IPS DF 6.9 (cell line): Measurements from ENCODE around the gene H19.

ENCODE experiments used
- DNase-seq: peaks from one replicate; pipeline ENCODE4 v3.0.0-alpha.2; 2013; ENCODE audit warnings: low read depth, low spot score
- H3K27ac ChIP-seq: one replicate; pipeline ENCODE4 v1.5.1; 2013; ENCODE audit warnings: low read length, control low read depth
- H3K27me3 ChIP-seq: 2 replicates; pipeline ENCODE4 v1.6.1; 2013; ENCODE audit warnings: mild to moderate bottlenecking, low read length; ENCODE audit not compliant: control insufficient read depth, insufficient read depth
- H3K36me3 ChIP-seq: 2 replicates; pipeline ENCODE4 v1.6.1; 2013; ENCODE audit warnings: low read length; ENCODE audit not compliant: control insufficient read depth, insufficient read depth
- H3K4me1 ChIP-seq: 2 replicates; pipeline ENCODE4 v1.6.1; 2013; ENCODE audit warnings: low read length; ENCODE audit not compliant: control insufficient read depth, insufficient read depth
- H3K4me3 ChIP-seq: 2 replicates; pipeline ENCODE4 v1.5.1; 2013; ENCODE audit warnings: mild to moderate bottlenecking, low read length
- H3K9me3 ChIP-seq: 2 replicates; pipeline ENCODE4 v1.6.1; 2013; ENCODE audit warnings: low read length, inconsistent platforms; ENCODE audit not compliant: control insufficient read depth, insufficient read depth
- WGBS: extraction: QIAGEN DNeasy Blood & Tissue Kit; methylation state at CpG from one replicate; pipeline ENCODE4 v1.1.7; 2013; ENCODE audit warnings: mixed read lengths, missing lambda C conversion rate; ENCODE audit not compliant: insufficient read length, insufficient coverage; 5-methylcytosine and 5-hydroxymethylcytosine counted together

The H19 gene

DNA sequence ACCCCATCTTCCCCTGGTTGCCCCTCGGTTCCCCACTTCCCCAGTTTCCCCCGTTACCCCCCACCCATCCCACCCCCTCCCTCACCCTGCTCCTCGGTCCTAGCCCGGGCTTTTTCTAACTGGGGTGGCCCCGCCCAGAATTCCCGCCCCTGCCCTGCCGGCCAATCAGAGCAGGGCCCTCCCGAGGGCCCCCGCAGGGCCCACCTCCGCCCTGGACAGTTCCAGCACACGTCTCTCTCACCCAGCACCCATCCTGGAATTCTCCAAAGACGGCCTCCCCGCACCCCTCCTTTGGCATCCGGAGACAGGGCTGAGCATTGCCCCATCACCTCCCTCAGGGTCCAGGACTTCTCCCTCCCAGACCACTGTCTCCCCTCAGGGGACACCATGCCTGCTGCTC is at the start of gene H19:
Gene H19 (minus strand): TSS at position 88 of the 400 bp plus-strand sequence.
- Histone ChIP-seq H3K4me1 (no peaks in the 10 kb centered on the region), H3K36me3 (no peaks in the 10 kb centered on the region), H3K4me3 (no peak within 1 kb of the TSS), H3K27ac (no peak within 1 kb of the TSS), H3K9me3 (no peaks in the 10 kb centered on the region), H3K27me3 (no peaks in the 10 kb centered on the region)
- DNase-seq: no peak
- no CpG with 5 or more reads among the region's 14 CpGs for WGBS

- Histone ChIP-seq H3K4me3 (no peak overlapping the region), H3K4me1 (no peaks in the 10 kb centered on the region), H3K9me3 (no peaks in the 10 kb centered on the region), H3K27ac (no peak overlapping the region), H3K27me3 (no peaks in the 10 kb centered on the region), H3K36me3 (no peaks in the 10 kb centered on the region)
- DNase-seq: no peak
- WGBS: 100% methylated on average over 1 of the region's 2 CpGs
Measured at GRCh38 chr11:2041963-2042362, 44.3 kb upstream of the H19 start.

DNA sequence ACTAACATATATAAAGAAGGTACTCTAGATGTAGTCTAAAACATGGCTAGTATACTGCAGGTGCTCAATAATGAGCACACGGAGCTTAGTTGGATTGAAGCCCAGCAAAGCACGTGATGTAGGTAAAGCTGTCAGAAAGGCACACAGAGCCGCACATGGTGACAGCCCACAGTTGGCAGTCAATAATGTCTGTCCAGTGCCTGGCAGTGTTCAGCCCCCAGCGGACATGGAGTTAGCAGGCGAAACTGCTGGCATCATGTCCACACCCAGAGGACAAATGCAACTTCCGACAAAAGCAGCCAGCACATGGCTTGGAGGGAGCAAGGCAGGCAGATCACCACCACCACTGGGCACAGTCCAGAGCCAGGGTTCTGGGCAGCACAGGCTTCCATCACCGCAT is 43.5 kb upstream of the H19 start:
- no peaks in the 10 kb centered on the region for H3K9me3 ChIP-seq
- H3K27ac ChIP-seq: no peak overlapping the region
- no peaks in the 10 kb centered on the region for H3K4me1 ChIP-seq
- no peak for DNase-seq
- no peaks in the 10 kb centered on the region for H3K27me3 ChIP-seq
- no peak overlapping the region for H3K4me3 ChIP-seq
- WGBS: no CpG with 5 or more reads among the region's 7 CpGs
- no peaks in the 10 kb centered on the region for H3K36me3 ChIP-seq

DNA sequence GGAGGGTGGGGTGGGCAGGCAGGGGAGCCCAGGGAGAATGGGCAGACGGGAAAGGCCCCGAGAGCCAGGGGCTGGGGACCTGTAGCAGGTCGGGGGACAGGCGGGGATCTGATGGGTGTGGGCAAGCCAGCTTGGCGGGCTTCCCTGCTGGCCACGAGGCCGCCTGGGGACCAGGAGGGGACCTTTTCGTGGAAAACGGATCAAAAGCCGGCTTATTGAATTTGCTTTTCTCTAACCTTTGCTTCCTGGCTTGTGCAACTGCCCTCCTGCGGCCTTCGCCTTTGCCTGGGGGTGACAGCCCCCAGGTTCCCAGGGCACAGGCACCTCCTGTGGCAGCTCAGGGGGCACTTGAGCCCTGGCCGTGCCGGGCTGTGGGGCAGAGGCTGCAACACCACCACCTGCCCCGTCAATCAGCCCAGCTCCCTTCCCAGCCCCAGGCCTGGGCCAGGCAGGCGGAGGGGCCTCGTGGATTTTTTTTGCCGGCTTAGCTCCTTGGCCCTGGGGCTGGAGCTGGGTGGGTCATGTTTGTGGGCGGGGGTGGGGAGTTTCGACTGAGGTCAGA is 41.6 kb upstream of the H19 start:
- no peak for DNase-seq
- Histone ChIP-seq H3K9me3 (no peaks in the 10 kb centered on the region), H3K4me3 (no peak overlapping the region), H3K4me1 (no peaks in the 10 kb centered on the region), H3K36me3 (no peaks in the 10 kb centered on the region), H3K27me3 (no peaks in the 10 kb centered on the region), H3K27ac (no peak overlapping the region)
- WGBS: no CpG with 5 or more reads among the region's 20 CpGs

GRCh38 chr11:2036863-2037486 is 39.3 kb upstream of the H19 start:
- no peak overlapping the region for H3K4me3 ChIP-seq
- WGBS: no CpG with 5 or more reads among the region's 18 CpGs
- H3K9me3 ChIP-seq: no peaks in the 10 kb centered on the region
- no peaks in the 10 kb centered on the region for H3K36me3 ChIP-seq
- no peak overlapping the region for H3K27ac ChIP-seq
- no peak for DNase-seq
- no peaks in the 10 kb centered on the region for H3K4me1 ChIP-seq
- no peaks in the 10 kb centered on the region for H3K27me3 ChIP-seq

- DNase-seq: no peak
- H3K27me3 ChIP-seq: no peaks in the 10 kb centered on the region
- H3K27ac ChIP-seq: no peak overlapping the region
- no peaks in the 10 kb centered on the region for H3K36me3 ChIP-seq
- no peaks in the 10 kb centered on the region for H3K4me1 ChIP-seq
- no peaks in the 10 kb centered on the region for H3K9me3 ChIP-seq
- H3K4me3 ChIP-seq: no peak overlapping the region
- WGBS: no CpG with 5 or more reads among the region's 14 CpGs
Measured at GRCh38 chr11:2035382-2035781, 37.7 kb upstream of the H19 start.

GRCh38 chr11:2031058-2031457 is 33.4 kb upstream of the H19 start:
- Histone ChIP-seq H3K27ac (no peak overlapping the region), H3K4me1 (no peaks in the 10 kb centered on the region), H3K27me3 (no peaks in the 10 kb centered on the region), H3K9me3 (no peaks in the 10 kb centered on the region), H3K36me3 (no peaks in the 10 kb centered on the region), H3K4me3 (no peak overlapping the region)
- DNase-seq: no peak
- no CpG with 5 or more reads among the region's 10 CpGs for WGBS

GRCh38 chr11:2027708-2028107 is 30.1 kb upstream of the H19 start:
- no peaks in the 10 kb centered on the region for H3K27me3 ChIP-seq
- no peaks in the 10 kb centered on the region for H3K4me1 ChIP-seq
- no peak overlapping the region for H3K27ac ChIP-seq
- no peaks in the 10 kb centered on the region for H3K36me3 ChIP-seq
- WGBS: no CpG with 5 or more reads among the region's 15 CpGs
- H3K4me3 ChIP-seq: no peak overlapping the region
- no peaks in the 10 kb centered on the region for H3K9me3 ChIP-seq
- no peak for DNase-seq

- H3K4me1 ChIP-seq: no peaks in the 10 kb centered on the region
- H3K27me3 ChIP-seq: no peaks in the 10 kb centered on the region
- H3K27ac ChIP-seq: no peak overlapping the region
- H3K4me3 ChIP-seq: no peak overlapping the region
- DNase-seq: no peak
- WGBS: no CpG with 5 or more reads among the region's 14 CpGs
- H3K36me3 ChIP-seq: no peaks in the 10 kb centered on the region
- H3K9me3 ChIP-seq: no peaks in the 10 kb centered on the region
Measured at GRCh38 chr11:2015025-2015424, 17.4 kb upstream of the H19 start.

DNA sequence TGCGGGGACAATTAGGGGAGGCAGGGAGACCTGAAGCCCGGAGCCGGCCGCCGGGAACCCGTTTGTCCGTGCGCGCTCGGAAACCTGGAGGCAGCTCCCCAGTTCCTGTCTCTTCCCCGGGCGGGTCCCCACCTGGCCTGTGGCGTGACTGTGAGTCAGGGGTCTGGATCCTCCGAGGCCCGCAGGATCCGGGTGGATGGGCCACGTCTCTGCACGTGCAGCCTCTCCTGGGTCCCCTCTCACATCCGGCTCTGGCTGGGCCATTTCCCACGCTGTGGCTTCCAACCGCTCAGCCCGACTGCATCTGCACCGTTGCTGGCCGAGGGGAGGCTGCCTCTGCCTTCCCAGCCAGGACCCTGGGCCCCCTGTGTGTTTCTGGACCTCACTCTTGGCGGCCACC is 14.8 kb upstream of the H19 start:
- no CpG with 5 or more reads among the region's 25 CpGs for WGBS
- Histone ChIP-seq H3K36me3 (no peaks in the 10 kb centered on the region), H3K9me3 (no peaks in the 10 kb centered on the region), H3K27me3 (no peaks in the 10 kb centered on the region), H3K4me1 (no peaks in the 10 kb centered on the region), H3K27ac (no peak overlapping the region), H3K4me3 (no peak overlapping the region)
- DNase-seq: no peak

- Histone ChIP-seq H3K9me3 (no peaks in the 10 kb centered on the region), H3K4me3 (no peak overlapping the region), H3K4me1 (no peaks in the 10 kb centered on the region), H3K27me3 (no peaks in the 10 kb centered on the region), H3K27ac (no peak overlapping the region), H3K36me3 (no peaks in the 10 kb centered on the region)
- DNase-seq: no peak
- WGBS: no CpG with 5 or more reads among the region's 13 CpGs
Measured at GRCh38 chr11:2004466-2004865, 6.8 kb upstream of the H19 start.
